K562 (cell line): ENCODE results near the gene FAM111B.

Source experiments
- BHLHE40 ChIP-seq: IDR thresholded peaks from 2 replicates; pipeline ENCODE4 v1.6.1; 2011; ENCODE audit warnings: low read length, improper control_type of control experiment
- CBX8 ChIP-seq: fragments of 200-600 bp; sonication (generic); IDR thresholded peaks from 2 replicates; pipeline ENCODE4 v1.6.1; 2012; ENCODE audit warnings: borderline replicate concordance, mixed run types, low read depth, mild to moderate bottlenecking, moderate library complexity, mixed read lengths, low read length, control low read depth, inconsistent platforms; ENCODE audit not compliant: poor library complexity, severe bottlenecking; ENCODE audit errors: extremely low read depth
- CTCF ChIP-seq, 3 experiments: IDR thresholded peaks in 2 of 3; conservative IDR thresholded peaks in 1 of 3; 2 replicates each; pipeline ENCODE4 v1.5.1; 2011 to 2012; ENCODE audit warnings: low read length in 3 of 3, mild to moderate bottlenecking in 3 of 3, control low read depth in 2 of 3, improper control_type of control experiment in 1 of 3, inconsistent platforms in 1 of 3, low read depth in 1 of 3, mixed read lengths in 1 of 3, moderate library complexity in 1 of 3; ENCODE audit not compliant: insufficient read depth in 2 of 3
- RBBP5 ChIP-seq: fragments of 200-600 bp; sonication (generic); IDR thresholded peaks from 2 replicates; pipeline ENCODE4 v1.6.1; 2012; ENCODE audit warnings: borderline replicate concordance, mild to moderate bottlenecking, low read length, control low read depth, inconsistent platforms; ENCODE audit not compliant: insufficient read depth, poor library complexity, severe bottlenecking

- TF ChIP-seq CTCF (IDR thresholded peaks at IDR 0.05 in 2 of 3, conservative IDR thresholded peaks at IDR 0.05 in 1 of 3; ENCODE audit: insufficient read depth in 2 of 3, low read depth in 1 of 3, low read length in 3 of 3) (no peak), BHLHE40 (no peak), CBX8 (no peak), RBBP5 (no peak)
Observed at GRCh38 chr11:59164028-59164427, 57.0 kb downstream of the FAM111B start.
